ENCODE measurements around the gene SPINK13. TPM values are rescaled to one million over a fixed set of nuclear protein-coding genes. Genes with fewer than 3 reads are reported as not detected.

Gene SPINK13
- total and polyA plus RNA-seq, 9 of the 15 experiments (the other 6 are each of a cell fraction or from before 2014, with no cell fraction given): 0.07 TPM; not detected in 8

DNA sequence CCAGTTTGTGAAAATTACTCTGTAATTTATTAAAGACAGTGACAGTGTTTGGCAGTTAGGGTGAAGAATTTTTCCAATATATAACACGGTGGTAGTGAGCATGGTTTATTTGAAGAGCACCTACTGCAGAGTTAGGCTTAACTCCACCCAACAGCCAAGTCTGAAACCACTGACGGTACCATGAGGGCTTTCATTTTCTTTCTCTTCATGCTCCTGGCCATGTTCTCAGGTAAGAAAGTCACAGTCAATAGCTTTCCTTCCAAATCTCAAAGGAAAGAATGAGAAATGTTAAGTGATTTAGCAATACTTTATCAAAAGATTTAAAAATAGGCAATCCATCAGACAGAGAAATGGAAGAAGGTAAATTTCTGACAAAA lies 30.2 kb upstream of the SPINK13 start, which contains the start of gene MARCOL:
Gene MARCOL (plus strand): TSS at position 108 of the 377 bp plus-strand sequence. CDS start 73 bp downstream, at position 181.
- ATAC-seq (no peak), FAIRE-seq (no peak), DNase-seq (ENCODE audit: extremely low read depth in 1 of 4, low spot score in 3 of 4) (no peak)
- in situ Hi-C loops (cut with MboI) (no loop called here), intact Hi-C loops (cut with micrococcal nuclease) (no loop called here)
- H3K27me3 ChIP-seq (ENCODE audit: control insufficient read depth in 2 of 2, insufficient read depth in 2 of 2, low read length in 2 of 2): no peaks in the 10 kb centered on the region
- TF ChIP-seq TBL1XR1 (IDR thresholded peaks at IDR 0.05; ENCODE audit: low read length in 2 of 2): no peak
- TF ChIP-seq, protein P1, sequence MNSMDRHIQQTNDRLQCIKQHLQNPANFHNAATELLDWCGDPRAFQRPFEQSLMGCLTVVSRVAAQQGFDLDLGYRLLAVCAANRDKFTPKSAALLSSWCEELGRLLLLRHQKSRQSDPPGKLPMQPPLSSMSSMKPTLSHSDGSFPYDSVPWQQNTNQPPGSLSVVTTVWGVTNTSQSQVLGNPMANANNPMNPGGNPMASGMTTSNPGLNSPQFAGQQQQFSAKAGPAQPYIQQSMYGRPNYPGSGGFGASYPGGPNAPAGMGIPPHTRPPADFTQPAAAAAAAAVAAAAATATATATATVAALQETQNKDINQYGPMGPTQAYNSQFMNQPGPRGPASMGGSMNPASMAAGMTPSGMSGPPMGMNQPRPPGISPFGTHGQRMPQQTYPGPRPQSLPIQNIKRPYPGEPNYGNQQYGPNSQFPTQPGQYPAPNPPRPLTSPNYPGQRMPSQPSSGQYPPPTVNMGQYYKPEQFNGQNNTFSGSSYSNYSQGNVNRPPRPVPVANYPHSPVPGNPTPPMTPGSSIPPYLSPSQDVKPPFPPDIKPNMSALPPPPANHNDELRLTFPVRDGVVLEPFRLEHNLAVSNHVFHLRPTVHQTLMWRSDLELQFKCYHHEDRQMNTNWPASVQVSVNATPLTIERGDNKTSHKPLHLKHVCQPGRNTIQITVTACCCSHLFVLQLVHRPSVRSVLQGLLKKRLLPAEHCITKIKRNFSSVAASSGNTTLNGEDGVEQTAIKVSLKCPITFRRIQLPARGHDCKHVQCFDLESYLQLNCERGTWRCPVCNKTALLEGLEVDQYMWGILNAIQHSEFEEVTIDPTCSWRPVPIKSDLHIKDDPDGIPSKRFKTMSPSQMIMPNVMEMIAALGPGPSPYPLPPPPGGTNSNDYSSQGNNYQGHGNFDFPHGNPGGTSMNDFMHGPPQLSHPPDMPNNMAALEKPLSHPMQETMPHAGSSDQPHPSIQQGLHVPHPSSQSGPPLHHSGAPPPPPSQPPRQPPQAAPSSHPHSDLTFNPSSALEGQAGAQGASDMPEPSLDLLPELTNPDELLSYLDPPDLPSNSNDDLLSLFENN (IDR thresholded peaks at IDR 0.05; ENCODE audit: low read depth in 2 of 2, low read length in 2 of 2): no peak
- H3K79me2 ChIP-seq (ENCODE audit: control insufficient read depth, insufficient read depth, low read length): no peaks in the 10 kb centered on the region
- H2AFZ ChIP-seq (ENCODE audit: low read depth, low read length): no peak within 1 kb of the TSS
- ChIA-PET CTCF (ENCODE audit: low intra/inter-chr PET ratio) (no interaction called here), POLR2A (no interaction called here)
- H3K9me1 ChIP-seq (ENCODE audit: control insufficient read depth, insufficient read depth, low read length): no peaks in the 10 kb centered on the region
- H3K36me3 ChIP-seq (ENCODE audit: control insufficient read depth, insufficient read depth, low read length): no peaks in the 10 kb centered on the region
- no peak within 1 kb of the TSS for H3K4me2 ChIP-seq (ENCODE audit: insufficient read depth, low read length)
- BruUV-seq (replicated peaks): no TSS peak
- no peak within 1 kb of the TSS for H3K9ac ChIP-seq (ENCODE audit: insufficient read depth in 1 of 2, low read depth in 2 of 2, low read length in 2 of 2)
- H3K4me1 ChIP-seq (replicated peaks in 1 of 2; ENCODE audit: control insufficient read depth in 2 of 2, insufficient read depth in 2 of 2, low read length in 2 of 2): no peaks in the 10 kb centered on the region
- H3K27ac ChIP-seq (ENCODE audit: extremely low read depth, low read depth, low read length): no peak within 1 kb of the TSS
- no peak within 1 kb of the TSS for H3K4me3 ChIP-seq
- no peaks in the 10 kb centered on the region; the same call in 1 of the 2 replicates for H3K9me3 ChIP-seq (replicated peaks; ENCODE audit: control insufficient read depth, insufficient read depth, low read depth, low read length)
- 0% methylated on average over 2 of the region's 2 CpGs for WGBS (ENCODE audit: insufficient coverage, low coverage, missing lambda C conversion rate)
- no peaks in the 10 kb centered on the region for H4K20me1 ChIP-seq (replicated peaks; ENCODE audit: control insufficient read depth, insufficient read depth, low read length)
